ENCODE results near the gene INPP5K.

The INPP5K gene

DNA sequence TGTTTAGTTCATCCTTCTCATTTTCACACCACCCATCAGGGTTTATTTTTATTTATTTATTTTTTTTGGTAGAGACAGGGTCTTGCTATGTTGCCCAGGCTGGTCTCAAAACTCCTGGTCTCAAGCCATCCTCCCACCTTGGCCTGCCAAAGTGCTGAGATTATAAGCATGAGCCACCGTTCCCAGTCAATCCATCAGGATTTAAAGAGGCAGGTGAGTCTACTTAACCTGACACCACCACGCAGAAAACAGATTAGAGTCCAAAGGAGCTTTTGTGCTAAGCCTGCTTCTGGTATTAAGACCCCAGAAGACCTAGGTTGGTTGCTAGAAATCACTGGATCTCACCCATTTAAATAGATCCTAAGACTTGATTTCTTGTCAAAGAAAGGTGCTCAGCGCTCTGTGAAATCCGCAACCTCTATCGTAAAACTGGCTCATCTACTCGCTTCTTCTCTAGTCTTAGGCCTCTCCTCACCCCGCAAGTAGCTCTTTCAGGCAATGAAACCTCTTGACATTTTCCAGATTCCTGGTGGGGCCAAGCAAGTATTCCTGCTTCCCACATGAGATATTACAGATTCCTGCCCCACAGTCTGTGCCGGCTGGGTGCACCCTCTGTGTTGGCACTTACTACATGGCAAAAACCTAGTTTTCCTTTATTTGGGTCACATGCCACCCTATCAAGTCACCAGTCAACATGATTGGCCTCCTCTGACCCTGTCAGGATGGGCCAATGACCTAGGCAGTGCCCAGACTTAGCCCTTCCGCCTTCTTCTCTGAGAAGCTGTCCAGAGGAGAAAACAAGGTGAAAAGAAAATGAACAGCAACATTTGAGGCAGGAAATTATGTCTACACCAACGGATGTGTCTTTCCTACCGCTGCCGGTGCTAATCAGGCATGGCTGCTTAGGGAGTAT lies 37.2 kb upstream of the INPP5K start:
- Histone ChIP-seq H3K27me3 (ENCODE audit: insufficient read depth, poor library complexity, severe bottlenecking) (no peaks in the 10 kb centered on the region), H3K36me3 (ENCODE audit: low read depth) (peaks cover 55% of the 10 kb centered on the region), H3K4me1 (ENCODE audit: insufficient read depth, poor library complexity, severe bottlenecking) (no peaks in the 10 kb centered on the region), H3K4me3 (ENCODE audit: severe bottlenecking) (no peak overlapping the region), H3K27ac (ENCODE audit: poor library complexity, severe bottlenecking) (no peak overlapping the region), H3K9me3 (ENCODE audit: severe bottlenecking) (no peaks in the 10 kb centered on the region)
- no peak for ATAC-seq (ENCODE audit: low read depth)
- DNase-seq (ENCODE audit: low spot score): no peak
- TF ChIP-seq, protein P1, sequence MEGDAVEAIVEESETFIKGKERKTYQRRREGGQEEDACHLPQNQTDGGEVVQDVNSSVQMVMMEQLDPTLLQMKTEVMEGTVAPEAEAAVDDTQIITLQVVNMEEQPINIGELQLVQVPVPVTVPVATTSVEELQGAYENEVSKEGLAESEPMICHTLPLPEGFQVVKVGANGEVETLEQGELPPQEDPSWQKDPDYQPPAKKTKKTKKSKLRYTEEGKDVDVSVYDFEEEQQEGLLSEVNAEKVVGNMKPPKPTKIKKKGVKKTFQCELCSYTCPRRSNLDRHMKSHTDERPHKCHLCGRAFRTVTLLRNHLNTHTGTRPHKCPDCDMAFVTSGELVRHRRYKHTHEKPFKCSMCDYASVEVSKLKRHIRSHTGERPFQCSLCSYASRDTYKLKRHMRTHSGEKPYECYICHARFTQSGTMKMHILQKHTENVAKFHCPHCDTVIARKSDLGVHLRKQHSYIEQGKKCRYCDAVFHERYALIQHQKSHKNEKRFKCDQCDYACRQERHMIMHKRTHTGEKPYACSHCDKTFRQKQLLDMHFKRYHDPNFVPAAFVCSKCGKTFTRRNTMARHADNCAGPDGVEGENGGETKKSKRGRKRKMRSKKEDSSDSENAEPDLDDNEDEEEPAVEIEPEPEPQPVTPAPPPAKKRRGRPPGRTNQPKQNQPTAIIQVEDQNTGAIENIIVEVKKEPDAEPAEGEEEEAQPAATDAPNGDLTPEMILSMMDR (IDR thresholded peaks at IDR 0.05; ENCODE audit: poor library complexity, severe bottlenecking): no peak

DNA sequence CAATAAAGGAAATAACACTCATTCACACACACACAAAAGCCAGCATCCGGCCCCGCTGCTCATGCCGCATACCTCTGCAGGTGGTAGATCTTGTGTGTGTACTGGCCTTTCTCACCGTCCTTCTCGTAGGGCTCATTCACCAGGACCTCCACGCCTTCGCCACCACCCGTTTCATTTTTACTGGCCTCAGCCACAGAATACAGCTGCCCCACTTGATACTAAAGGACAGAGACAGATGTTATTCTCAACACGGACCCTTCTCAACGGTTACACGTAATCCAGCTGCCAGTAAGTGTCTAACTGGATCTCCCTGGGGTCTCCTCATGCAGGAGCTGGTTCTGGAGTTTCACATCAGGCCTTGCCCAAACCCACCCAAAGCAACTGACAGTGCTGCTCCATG lies 36.5 kb upstream of the INPP5K start:
- H3K27ac ChIP-seq (ENCODE audit: poor library complexity, severe bottlenecking): no peak overlapping the region
- TF ChIP-seq, protein P1 (IDR thresholded peaks at IDR 0.05; ENCODE audit: poor library complexity, severe bottlenecking): no peak
- H3K4me1 ChIP-seq (ENCODE audit: insufficient read depth, poor library complexity, severe bottlenecking): no peaks in the 10 kb centered on the region
- H3K9me3 ChIP-seq (ENCODE audit: severe bottlenecking): no peaks in the 10 kb centered on the region
- H3K36me3 ChIP-seq (ENCODE audit: low read depth): peaks cover 58% of the 10 kb centered on the region
- no peak for ATAC-seq (ENCODE audit: low read depth)
- no peaks in the 10 kb centered on the region for H3K27me3 ChIP-seq (ENCODE audit: insufficient read depth, poor library complexity, severe bottlenecking)
- no peak for DNase-seq (ENCODE audit: low spot score)
- no peak overlapping the region for H3K4me3 ChIP-seq (ENCODE audit: severe bottlenecking)

DNA sequence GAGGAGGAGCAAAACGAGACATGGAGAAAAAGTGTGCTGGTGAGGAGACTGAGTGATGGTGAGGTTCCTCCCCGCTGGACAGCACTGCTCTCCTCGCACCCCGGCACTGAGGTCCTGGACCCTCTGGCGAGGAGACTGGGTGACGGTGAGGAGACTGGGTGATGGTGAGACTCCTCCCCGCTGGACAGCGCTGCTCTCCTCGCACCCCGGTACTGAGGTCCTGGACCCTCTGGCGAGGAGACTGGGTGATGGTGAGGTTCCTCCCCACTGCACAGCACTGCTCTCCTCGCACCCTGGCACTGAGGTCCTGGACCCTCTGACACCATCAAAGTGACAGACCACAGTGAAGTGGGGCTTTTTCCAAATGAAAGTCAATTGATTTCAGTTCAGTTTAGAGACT lies 35.3 kb upstream of the INPP5K start:
- DNase-seq (ENCODE audit: low spot score) (no peak), ATAC-seq (ENCODE audit: low read depth) (no peak)
- Histone ChIP-seq H3K9me3 (ENCODE audit: severe bottlenecking) (no peaks in the 10 kb centered on the region), H3K36me3 (ENCODE audit: low read depth) (peaks cover 58% of the 10 kb centered on the region), H3K4me1 (ENCODE audit: insufficient read depth, poor library complexity, severe bottlenecking) (no peaks in the 10 kb centered on the region), H3K4me3 (ENCODE audit: severe bottlenecking) (no peak overlapping the region), H3K27ac (ENCODE audit: poor library complexity, severe bottlenecking) (no peak overlapping the region), H3K27me3 (ENCODE audit: insufficient read depth, poor library complexity, severe bottlenecking) (no peaks in the 10 kb centered on the region)
- TF ChIP-seq, protein P1 (IDR thresholded peaks at IDR 0.05; ENCODE audit: poor library complexity, severe bottlenecking): no peak

DNA sequence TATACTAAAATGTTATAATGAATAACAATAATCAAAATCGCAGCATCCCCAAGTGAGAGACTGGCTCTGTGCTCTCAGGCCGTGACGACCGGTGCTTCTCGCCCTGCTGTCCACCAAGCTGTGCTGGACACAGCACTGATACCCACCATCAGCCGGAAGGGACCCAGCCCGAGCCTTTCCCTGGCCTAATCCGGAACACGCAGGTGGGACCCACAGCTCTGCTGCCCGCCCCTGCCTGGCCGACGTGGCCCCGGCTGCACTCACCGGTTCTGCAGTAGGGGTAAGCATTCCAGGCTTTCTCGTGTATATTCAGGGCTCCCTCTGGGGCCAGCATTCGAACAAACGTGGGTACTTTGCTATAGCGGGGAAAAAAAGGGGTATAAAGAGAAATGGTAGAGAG lies 31.6 kb upstream of the INPP5K start:
- TF ChIP-seq, protein P1 (IDR thresholded peaks at IDR 0.05; ENCODE audit: poor library complexity, severe bottlenecking): no peak
- Histone ChIP-seq H3K36me3 (ENCODE audit: low read depth) (peaks cover 60% of the 10 kb centered on the region), H3K27me3 (ENCODE audit: insufficient read depth, poor library complexity, severe bottlenecking) (no peaks in the 10 kb centered on the region), H3K4me1 (ENCODE audit: insufficient read depth, poor library complexity, severe bottlenecking) (no peaks in the 10 kb centered on the region), H3K9me3 (ENCODE audit: severe bottlenecking) (no peaks in the 10 kb centered on the region), H3K27ac (ENCODE audit: poor library complexity, severe bottlenecking) (no peak overlapping the region), H3K4me3 (ENCODE audit: severe bottlenecking) (no peak overlapping the region)
- ATAC-seq (ENCODE audit: low read depth) (no peak), DNase-seq (ENCODE audit: low spot score) (no peak)
